PC-9 (cell line): ENCODE data around the gene RNASET2. TPM values are rescaled to one million over a fixed set of nuclear protein-coding genes. Genes with fewer than 3 reads are reported as not detected.
"Not testable (repeated sequence)": the region's sequence is repeated elsewhere in the genome, so short reads cannot be mapped to it uniquely, and the experiment has no call there.

Experiments
- BruUV-seq: library from RNA; stranded (reverse); fragments of 400-500 nt; replicated peaks from 2 replicates; lab custom pipeline; 2021; lab: Mats Ljungman, UMichigan
- CTCF ChIA-PET: fragments of 300-600 bp; sonication (Branson Sonifier 250); formaldehyde crosslinking; loops from one replicate; lab custom pipeline; 2022; ENCODE audit warnings: antibody characterized with exemption; lab: Charles Lee
- POLR2A ChIA-PET: fragments of 300-600 bp; sonication (Branson Sonifier 250); formaldehyde crosslinking; loops from one replicate; lab custom pipeline; 2022; ENCODE audit warnings: antibody characterized with exemption; ENCODE audit not compliant: unreplicated experiment; lab: Charles Lee
- DNase-seq, 2 experiments: peaks; one replicate each; pipeline versions ENCODE4 v3.0.0 to v3.0.0-alpha.2; 2015 to 2022; ENCODE audit warnings: mixed read lengths in 1 of 2
- H2AFZ ChIP-seq: fragments of 200-600 bp; sonication (generic); 2 replicates; pipeline ENCODE4 v1.8.1; 2017; ENCODE audit warnings: antibody characterized with exemption
- H3F3A ChIP-seq: fragments of 200-600 bp; sonication (generic); 2 replicates; pipeline ENCODE4 v1.8.1; 2017; ENCODE audit warnings: antibody characterized with exemption, mild to moderate bottlenecking, low read depth; ENCODE audit not compliant: insufficient read depth
- H3K27ac ChIP-seq: fragments of 200-600 bp; sonication (generic); 2 replicates; pipeline ENCODE4 v1.6.1; 2016; ENCODE audit warnings: mixed run types
- H3K27me3 ChIP-seq: fragments of 200-600 bp; sonication (generic); 2 replicates; pipeline ENCODE4 v1.6.1; 2016; ENCODE audit warnings: low read depth, mixed run types; ENCODE audit not compliant: insufficient read depth
- H3K36me3 ChIP-seq: fragments of 200-600 bp; sonication (generic); 2 replicates; pipeline ENCODE4 v1.6.1; 2016; ENCODE audit warnings: low read depth, mixed run types
- H3K4me1 ChIP-seq: fragments of 200-600 bp; sonication (generic); replicated peaks from 2 replicates; pipeline ENCODE4 v1.6.1; 2016; ENCODE audit warnings: mixed run types; ENCODE audit not compliant: insufficient read depth
- H3K4me2 ChIP-seq: fragments of 200-600 bp; sonication (generic); 2 replicates; pipeline ENCODE4 v1.6.1; 2017; ENCODE audit warnings: mixed run types
- H3K4me3 ChIP-seq: fragments of 200-600 bp; sonication (generic); 2 replicates; pipeline ENCODE4 v1.6.1; 2016; ENCODE audit warnings: mixed run types
- H3K79me2 ChIP-seq: fragments of 200-600 bp; sonication (generic); 2 replicates; pipeline ENCODE4 v1.6.1; 2017; ENCODE audit warnings: low read depth, mixed run types
- H3K9me2 ChIP-seq: fragments of 200-600 bp; sonication (generic); 2 replicates; pipeline ENCODE4 v1.8.1; 2017; ENCODE audit warnings: mild to moderate bottlenecking; ENCODE audit not compliant: insufficient read depth
- H3K9me3 ChIP-seq: fragments of 200-600 bp; sonication (generic); 2 replicates; pipeline ENCODE4 v1.8.1; 2016; ENCODE audit warnings: low read depth; ENCODE audit not compliant: insufficient read depth
- H4K20me1 ChIP-seq: fragments of 200-600 bp; sonication (generic); 2 replicates; pipeline ENCODE4 v1.8.1; 2017; ENCODE audit not compliant: insufficient read depth
- CTCF ChIP-seq: fragments of 200-600 bp; sonication (generic); conservative IDR thresholded peaks from 2 replicates; pipeline ENCODE4 v1.6.1; 2017; ENCODE audit warnings: mixed run types, antibody characterized with exemption, mild to moderate bottlenecking, moderate library complexity
- EZH2 ChIP-seq: fragments of 200-600 bp; sonication (generic); IDR thresholded peaks from 2 replicates; pipeline ENCODE4 v1.8.0; 2017; ENCODE audit warnings: antibody characterized with exemption, low read depth
- intact Hi-C: fragments of 100-400 bp; cut with micrococcal nuclease; formaldehyde crosslinking; loops from one replicate; pipeline ENCODE4 v1.10.0; 2022; ENCODE audit not compliant: unreplicated experiment
- total RNA-seq: library from RNA; stranded (reverse); gene quantifications from 2 replicates; pipeline ENCODE4 v1.2.3, GENCODE V29; 2021

RNASET2 gene
- total RNA-seq, 1 experiment from 2014 or later = 16.3 TPM

- H3K9me2 ChIP-seq = no peaks in the 10 kb centered on the region
- H3K27me3 ChIP-seq = no peaks in the 10 kb centered on the region
- no TSS peak for BruUV-seq
- no peak overlapping the region for H3K4me3 ChIP-seq
- no peak for TF ChIP-seq CTCF
- no peak for TF ChIP-seq EZH2
- no peaks in the 10 kb centered on the region for H4K20me1 ChIP-seq
- H3K27ac ChIP-seq = no peak overlapping the region
- intact Hi-C loops = no loop called here
- H3K4me2 ChIP-seq = no peak overlapping the region
- ChIA-PET CTCF (no interaction called here), POLR2A (no interaction called here)
- 0 out of 2 replicates have a peak, but pooled peaks cover 8% of the 10 kb centered on the region for H3K4me1 ChIP-seq
- H2AFZ ChIP-seq = no peak overlapping the region
- no peak for DNase-seq
- H3F3A ChIP-seq = no peaks in the 10 kb centered on the region
- H3K79me2 ChIP-seq = no peaks in the 10 kb centered on the region
- no peaks in the 10 kb centered on the region for H3K9me3 ChIP-seq
- no peaks in the 10 kb centered on the region for H3K36me3 ChIP-seq
These were observed 5.9 kb downstream of the RNASET2 start for GRCh38 chr6:166950443-166950821.

- no peak for DNase-seq
These were observed 6.6 kb downstream of the RNASET2 start for GRCh38 chr6:166949528-166950442.

GRCh38 chr6:166948724-166949123, 7.6 kb downstream of the RNASET2 start:
- BruUV-seq, H3K9me2 ChIP-seq, H3K4me3 ChIP-seq, H3K4me1 ChIP-seq, H3K36me3 ChIP-seq, H4K20me1 ChIP-seq, POLR2A ChIA-PET, H2AFZ ChIP-seq, H3K27ac ChIP-seq, CTCF ChIA-PET, H3K27me3 ChIP-seq, H3K9me3 ChIP-seq, DNase-seq, H3F3A ChIP-seq, intact Hi-C loops, H3K4me2 ChIP-seq, H3K79me2 ChIP-seq: not testable (repeated sequence)

More at GRCh38 chr6:166949528-166950442, 6.6 kb downstream of the RNASET2 start:
- Histone ChIP-seq H3F3A (no peaks in the 10 kb centered on the region), H2AFZ (no peak overlapping the region), H3K4me1 (0 out of 2 replicates have a peak, but pooled peaks cover 8% of the 10 kb centered on the region), H3K4me2 (no peak overlapping the region), H3K4me3 (no peak overlapping the region), H3K27me3 (no peaks in the 10 kb centered on the region), H3K9me2 (no peaks in the 10 kb centered on the region), H3K79me2 (no peaks in the 10 kb centered on the region), H3K36me3 (no peaks in the 10 kb centered on the region), H3K9me3 (no peaks in the 10 kb centered on the region), H3K27ac (no peak overlapping the region), H4K20me1 (no peaks in the 10 kb centered on the region)
- POLR2A ChIA-PET = no interaction called here
- BruUV-seq = no TSS peak
- CTCF ChIA-PET = no interaction called here
- TF ChIP-seq EZH2 (no peak), CTCF (no peak)
- intact Hi-C loops = no loop called here
